ENCODE results near the gene CITED1. TPM values are rescaled to one million over a fixed set of nuclear protein-coding genes. Genes with fewer than 3 reads are reported as not detected.

CITED1 gene
- total RNA-seq, 1 experiment from 2014 or later: 2.8 TPM

- ChIA-PET RAD21 (ENCODE audit: low non-redundant PET in 1 of 2, low total read pairs in 2 of 2, uncharacterized antibody in 2 of 2, unreplicated experiment in 2 of 2) (no interaction called here), CTCF (no interaction called here), POLR2A (no interaction called here)
- ATAC-seq: no peak
- Histone ChIP-seq H2AFZ (ENCODE audit: low read depth, low read length, poor library complexity, severe bottlenecking) (no peak overlapping the region), H3K36me3 (ENCODE audit: control insufficient read depth in 1 of 2, insufficient read depth in 2 of 2, low read length in 2 of 2) (no peaks in the 10 kb centered on the region), H3K27ac (ENCODE audit: low read depth, low read length) (no peak overlapping the region), H3K4me3 (replicated peaks in 1 of 2; ENCODE audit: low read depth in 1 of 2, low read length in 2 of 2) (no peak overlapping the region), H3K9me3 (ENCODE audit: control insufficient read depth in 1 of 2, insufficient read depth in 1 of 2, low read depth in 1 of 2, low read length in 2 of 2) (no peaks in the 10 kb centered on the region), H3K27me3 (ENCODE audit: insufficient read depth, low read length) (no peaks in the 10 kb centered on the region), H3K4me2 (ENCODE audit: low read length) (no peak overlapping the region), H3K79me2 (ENCODE audit: insufficient read depth, low read length) (no peaks in the 10 kb centered on the region), H3K9me2 (ENCODE audit: insufficient read depth) (no peaks in the 10 kb centered on the region), H3K9ac (ENCODE audit: low read length) (no peak overlapping the region), H3K4me1 (ENCODE audit: control insufficient read depth in 1 of 2, insufficient read depth in 2 of 2, low read length in 2 of 2) (no peaks in the 10 kb centered on the region), H4K20me1 (ENCODE audit: insufficient read depth) (no peaks in the 10 kb centered on the region)
- TF ChIP-seq EZH2 (IDR thresholded peaks at IDR 0.05) (no peak), CBX3 (IDR thresholded peaks at IDR 0.05; ENCODE audit: low read depth) (no peak), REST (IDR thresholded peaks at IDR 0.05; ENCODE audit: low read depth) (no peak), ZNF274 (IDR thresholded peaks at IDR 0.05; ENCODE audit: low read depth, low read length) (no peak), SP1 (IDR thresholded peaks at IDR 0.05; ENCODE audit: low read depth) (no peak), FOSL1 (IDR thresholded peaks at IDR 0.05; ENCODE audit: low read depth) (no peak), TCF7L2 (IDR thresholded peaks at IDR 0.05; ENCODE audit: borderline replicate concordance, extremely low read depth, insufficient read depth, insufficient read length) (no peak), YY1 (IDR thresholded peaks at IDR 0.05; ENCODE audit: extremely low read depth, insufficient replicate concordance, low read depth, low read length) (no peak), MAX (IDR thresholded peaks at IDR 0.05) (no peak), ELF1 (IDR thresholded peaks at IDR 0.05; ENCODE audit: borderline replicate concordance, low read depth) (no peak), SRF (IDR thresholded peaks at IDR 0.05; ENCODE audit: low read depth) (no peak), SIN3A (IDR thresholded peaks at IDR 0.05; ENCODE audit: low read depth) (no peak), ZFX (IDR thresholded peaks at IDR 0.05) (no peak), EGR1 (IDR thresholded peaks at IDR 0.05; ENCODE audit: low read depth) (no peak)
- TF ChIP-seq, protein P1, sequence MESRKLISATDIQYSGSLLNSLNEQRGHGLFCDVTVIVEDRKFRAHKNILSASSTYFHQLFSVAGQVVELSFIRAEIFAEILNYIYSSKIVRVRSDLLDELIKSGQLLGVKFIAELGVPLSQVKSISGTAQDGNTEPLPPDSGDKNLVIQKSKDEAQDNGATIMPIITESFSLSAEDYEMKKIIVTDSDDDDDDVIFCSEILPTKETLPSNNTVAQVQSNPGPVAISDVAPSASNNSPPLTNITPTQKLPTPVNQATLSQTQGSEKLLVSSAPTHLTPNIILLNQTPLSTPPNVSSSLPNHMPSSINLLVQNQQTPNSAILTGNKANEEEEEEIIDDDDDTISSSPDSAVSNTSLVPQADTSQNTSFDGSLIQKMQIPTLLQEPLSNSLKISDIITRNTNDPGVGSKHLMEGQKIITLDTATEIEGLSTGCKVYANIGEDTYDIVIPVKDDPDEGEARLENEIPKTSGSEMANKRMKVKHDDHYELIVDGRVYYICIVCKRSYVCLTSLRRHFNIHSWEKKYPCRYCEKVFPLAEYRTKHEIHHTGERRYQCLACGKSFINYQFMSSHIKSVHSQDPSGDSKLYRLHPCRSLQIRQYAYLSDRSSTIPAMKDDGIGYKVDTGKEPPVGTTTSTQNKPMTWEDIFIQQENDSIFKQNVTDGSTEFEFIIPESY (IDR thresholded peaks at IDR 0.05; ENCODE audit: extremely low read depth, insufficient replicate concordance, low read length): no peak
- BruUV-seq (replicated peaks): no TSS peak
- intact Hi-C loops (cut with micrococcal nuclease): no loop called here
- no peak for DNase-seq (ENCODE audit: low read depth, low spot score)
These were observed 42.7 kb upstream of the CITED1 start for GRCh38 chrX:72348247-72348979.
